Fibroblast of pulmonary artery (primary cell): ENCODE results near the gene MVD.

ENCODE experiments used
- DNase-seq: peaks from one replicate; pipeline ENCODE4 v3.0.0-alpha.2; 2010; ENCODE audit warnings: low read depth
- H3K4me3 ChIP-seq: replicated peaks from 2 replicates; pipeline ENCODE4 v1.5.1; 2011; ENCODE audit warnings: low read depth, mild to moderate bottlenecking, control low read depth, low read length, moderate library complexity
- CTCF ChIP-seq: IDR thresholded peaks from 2 replicates; pipeline ENCODE4 v1.5.1; 2011; ENCODE audit warnings: mild to moderate bottlenecking, control low read depth, low read length, inconsistent platforms; ENCODE audit errors: missing control alignments

Gene MVD

GRCh38 chr16:88624977-88625576 lies 37.8 kb downstream of the MVD start:
- H3K4me3 ChIP-seq, result no peak overlapping the region
- no peak for TF ChIP-seq CTCF
- no peak for DNase-seq

- TF ChIP-seq CTCF, result no peak
- no peak overlapping the region for H3K4me3 ChIP-seq
- no peak for DNase-seq
These were observed 38.4 kb downstream of the MVD start for GRCh38 chr16:88624481-88624880.

- TF ChIP-seq CTCF, result no peak
- H3K4me3 ChIP-seq, result no peak overlapping the region
- no peak for DNase-seq
These were observed 39.0 kb downstream of the MVD start for GRCh38 chr16:88623858-88624257.

GRCh38 chr16:88622866-88623265 lies 40.0 kb downstream of the MVD start:
- H3K4me3 ChIP-seq, result no peak overlapping the region
- TF ChIP-seq CTCF, result no peak
- DNase-seq, result no peak

GRCh38 chr16:88622125-88622524 lies 40.8 kb downstream of the MVD start:
- no peak for TF ChIP-seq CTCF
- H3K4me3 ChIP-seq, result no peak overlapping the region
- no peak for DNase-seq

- TF ChIP-seq CTCF, result no peak
- H3K4me3 ChIP-seq, result no peak overlapping the region
- no peak for DNase-seq
These were observed 42.8 kb downstream of the MVD start for GRCh38 chr16:88619859-88620815.
